Activated T-cell treated with anti-CD3 and anti-CD28 coated beads, Interleukin-2, amount 50 U/mL, for 1 hour (primary cell): ENCODE results near the gene EIF4EBP2.

ENCODE experiments used
- DNase-seq: peaks from one replicate; pipeline ENCODE4 v3.0.0-alpha.2; 2020

Gene EIF4EBP2

GRCh38 chr10:70379581-70380176 is 24.3 kb upstream of the EIF4EBP2 start:
- DNase-seq = no peak

GRCh38 chr10:70380350-70381135 is 23.4 kb upstream of the EIF4EBP2 start:
- no peak for DNase-seq

- DNase-seq = no peak
Measured at GRCh38 chr10:70381471-70382421, 22.2 kb upstream of the EIF4EBP2 start.

GRCh38 chr10:70391654-70392053 is 12.3 kb upstream of the EIF4EBP2 start:
- DNase-seq = no peak

GRCh38 chr10:70396140-70396539 is 7.8 kb upstream of the EIF4EBP2 start:
- no peak for DNase-seq

GRCh38 chr10:70399177-70399576 is 4.8 kb upstream of the EIF4EBP2 start:
- no peak for DNase-seq

- no peak for DNase-seq
Measured at GRCh38 chr10:70403483-70404035, 386 bp upstream of the EIF4EBP2 start.

GRCh38 chr10:70404787-70405036 is 767 bp downstream of the EIF4EBP2 start:
- DNase-seq = no peak

- no peak for DNase-seq
Measured at GRCh38 chr10:70405037-70405824, 1.3 kb downstream of the EIF4EBP2 start.

GRCh38 chr10:70409772-70410171 is 5.8 kb downstream of the EIF4EBP2 start:
- no peak for DNase-seq

- no peak for DNase-seq
Measured at GRCh38 chr10:70410608-70411007, 6.7 kb downstream of the EIF4EBP2 start.

GRCh38 chr10:70412356-70412755 is 8.4 kb downstream of the EIF4EBP2 start:
- DNase-seq = no peak

- no peak for DNase-seq
Measured at GRCh38 chr10:70417568-70417967, 13.6 kb downstream of the EIF4EBP2 start.

GRCh38 chr10:70418229-70418628 is 14.3 kb downstream of the EIF4EBP2 start:
- no peak for DNase-seq

GRCh38 chr10:70418713-70419112 is 14.8 kb downstream of the EIF4EBP2 start:
- DNase-seq = no peak

- DNase-seq = no peak
Measured at GRCh38 chr10:70424320-70424719, 20.4 kb downstream of the EIF4EBP2 start.

- DNase-seq = no peak
Measured at GRCh38 chr10:70425096-70425495, 21.2 kb downstream of the EIF4EBP2 start.

- no peak for DNase-seq
Measured at GRCh38 chr10:70426823-70427222, 22.9 kb downstream of the EIF4EBP2 start.

- DNase-seq = no peak
Measured at GRCh38 chr10:70430493-70431445, 26.8 kb downstream of the EIF4EBP2 start.

- DNase-seq = no peak
Measured at GRCh38 chr10:70432101-70432500, 28.2 kb downstream of the EIF4EBP2 start.

- no peak for DNase-seq
Measured at GRCh38 chr10:70432561-70433263, 28.8 kb downstream of the EIF4EBP2 start.
